ENCODE results near the gene SLC26A2. TPM values are rescaled to one million over a fixed set of nuclear protein-coding genes. Genes with fewer than 3 reads are reported as not detected.

SLC26A2 gene
- total and polyA plus RNA-seq, 10 of the 15 experiments (the other 5 are each of a cell fraction or from before 2014, with no cell fraction given), result 1.7 to 6.4 (median 4.2) TPM

DNA sequence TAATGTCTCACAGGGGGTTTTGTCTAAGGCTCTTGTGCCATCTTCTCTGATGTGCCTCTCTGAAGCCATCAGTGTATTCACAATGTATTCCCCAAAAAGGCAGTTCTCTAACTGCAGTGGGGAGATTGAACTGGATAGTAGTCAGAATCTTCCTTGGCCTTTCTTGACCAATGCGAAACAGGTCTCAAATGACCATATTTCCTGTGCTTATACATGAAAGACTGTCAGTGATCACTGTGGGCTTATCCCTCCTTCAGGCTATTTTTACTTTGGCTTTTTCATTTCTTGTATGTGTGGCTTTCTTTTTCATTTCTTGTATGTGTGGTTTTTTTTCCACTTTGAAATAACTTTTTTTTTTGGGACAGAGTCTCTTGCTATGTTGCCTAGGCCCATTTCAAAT, 59.7 kb downstream of the SLC26A2 start:
- ATAC-seq (no peak), FAIRE-seq (no peak), DNase-seq (ENCODE audit: low read depth, low spot score) (no peak)
- 93% methylated on average over 1 of the region's 1 CpG for WGBS (ENCODE audit: insufficient coverage, insufficient replicate concordance, low lambda C conversion rate, missing lambda C conversion rate)
- Histone ChIP-seq H3K9me3 (replicated peaks; ENCODE audit: control insufficient read depth, insufficient read depth, low read length) (peaks cover 5% of the 10 kb centered on the region; the same call in 2 of the 3 replicates), H3K27me3 (replicated peaks in 1 of 2; ENCODE audit: control insufficient read depth in 2 of 2, insufficient read depth in 2 of 2, low read length in 1 of 2) (no peaks in the 10 kb centered on the region), H3K27ac (ENCODE audit: control insufficient read depth, insufficient read depth) (no peak overlapping the region), H3K36me3 (ENCODE audit: control insufficient read depth in 2 of 2, insufficient read depth in 2 of 2, low read length in 1 of 2) (peaks cover 15 to 24% of the 10 kb centered on the region in 2 experiments; a peak in 3 of 4 replicates), H3K9ac (ENCODE audit: control insufficient read depth, insufficient read depth, low read length) (no peak overlapping the region), H3K79me2 (ENCODE audit: control insufficient read depth, insufficient read depth, low read length) (no peaks in the 10 kb centered on the region), H3K4me3 (no peak overlapping the region), H2AFZ (ENCODE audit: control insufficient read depth, low read depth, low read length) (no peak overlapping the region), H3K4me2 (ENCODE audit: control insufficient read depth, insufficient read depth) (no peak overlapping the region), H4K20me1 (ENCODE audit: control insufficient read depth, insufficient read depth) (no peaks in the 10 kb centered on the region), H3K4me1 (ENCODE audit: control insufficient read depth, insufficient read depth, low read length) (no peaks in the 10 kb centered on the region)
- intact Hi-C loops (cut with micrococcal nuclease; ENCODE audit: unreplicated experiment), result no loop called here
- ChIA-PET POLR2A (no interaction called here), CTCF (interaction anchor here (1.4 kb wide), 1 partner anchor 9 kb away, joined by 5 read pairs; no protein-coding TSS in a partner anchor), RAD21 (ENCODE audit: unreplicated experiment) (no interaction called here), SMC1A (ENCODE audit: uncharacterized antibody, unreplicated experiment) (interaction anchor here (1.2 to 2.9 kb wide), 2 partner anchors 11 to 108 kb away, joined by 3 to 8 read pairs; no protein-coding TSS in a partner anchor)
- BruUV-seq (replicated peaks), result no TSS peak
- TF ChIP-seq RUNX3 (IDR thresholded peaks at IDR 0.05; ENCODE audit: low read length) (peak; percentile 38; the same call in 1 of the 2 replicates), SRF (IDR thresholded peaks at IDR 0.05; ENCODE audit: low read depth in 2 of 2, low read length in 2 of 2) (no peak)
- in situ Hi-C loops (cut with MboI), result no loop called here

- ATAC-seq (no peak), DNase-seq (ENCODE audit: low read depth, low spot score) (no peak), FAIRE-seq (no peak)
- in situ Hi-C loops (cut with MboI), result no loop called here
- BruUV-seq (replicated peaks), result TSS peak; percentile 10
- ChIA-PET CTCF (interaction anchor here (0.6 to 2.2 kb wide), 9 partner anchors 8 to 236 kb away, joined by 3 to 8 read pairs (median 3); no protein-coding TSS in a partner anchor), SMC1A (ENCODE audit: uncharacterized antibody, unreplicated experiment) (interaction anchor here (1.0 to 2.9 kb wide), 4 partner anchors 9 to 106 kb away, joined by 3 to 11 read pairs (median 6); no protein-coding TSS in a partner anchor), RAD21 (ENCODE audit: unreplicated experiment) (no interaction called here), POLR2A (interaction anchor here (0.9 kb wide), 1 partner anchor 10 kb away, joined by 3 read pairs; no protein-coding TSS in a partner anchor)
- Histone ChIP-seq H3K9ac (ENCODE audit: control insufficient read depth, insufficient read depth, low read length) (no peak overlapping the region), H3K4me1 (ENCODE audit: control insufficient read depth, insufficient read depth, low read length) (no peaks in the 10 kb centered on the region), H3K27ac (ENCODE audit: control insufficient read depth, insufficient read depth) (no peak overlapping the region), H2AFZ (ENCODE audit: control insufficient read depth, low read depth, low read length) (no peak overlapping the region), H3K79me2 (ENCODE audit: control insufficient read depth, insufficient read depth, low read length) (no peaks in the 10 kb centered on the region), H3K4me2 (ENCODE audit: control insufficient read depth, insufficient read depth) (no peak overlapping the region), H3K27me3 (replicated peaks in 1 of 2; ENCODE audit: control insufficient read depth in 2 of 2, insufficient read depth in 2 of 2, low read length in 1 of 2) (no peaks in the 10 kb centered on the region), H3K9me3 (replicated peaks; ENCODE audit: control insufficient read depth, insufficient read depth, low read length) (no peaks in the 10 kb centered on the region), H3K4me3 (no peak overlapping the region), H4K20me1 (ENCODE audit: control insufficient read depth, insufficient read depth) (no peaks in the 10 kb centered on the region), H3K36me3 (ENCODE audit: control insufficient read depth in 2 of 2, insufficient read depth in 2 of 2, low read length in 1 of 2) (peaks cover 10 to 21% of the 10 kb centered on the region in 2 experiments; a peak in 3 of 4 replicates)
- intact Hi-C loops (cut with micrococcal nuclease; ENCODE audit: unreplicated experiment), result no loop called here
- 97% methylated on average over 13 of the region's 13 CpGs for WGBS (ENCODE audit: insufficient coverage, insufficient replicate concordance, low lambda C conversion rate, missing lambda C conversion rate)
- TF ChIP-seq POLR2AphosphoS2 (IDR thresholded peaks at IDR 0.05; ENCODE audit: low read depth, low read length) (no peak), SIN3A (IDR thresholded peaks at IDR 0.05; ENCODE audit: low read depth, low read length) (no peak), CHD4 (IDR thresholded peaks at IDR 0.05) (no peak), ZBTB11 (CRISPR knock-in tag; IDR thresholded peaks at IDR 0.05) (no peak), IRF4 (IDR thresholded peaks at IDR 0.05; ENCODE audit: low read depth, low read length) (no peak), CHD2 (IDR thresholded peaks at IDR 0.05; ENCODE audit: borderline replicate concordance, low read depth, low read length) (no peak), SKIL (IDR thresholded peaks at IDR 0.05; ENCODE audit: low read depth, poor library complexity, severe bottlenecking) (no peak), FOXM1 (IDR thresholded peaks at IDR 0.05; ENCODE audit: low read depth, low read length) (no peak), SMAD1 (IDR thresholded peaks at IDR 0.05; ENCODE audit: low read depth, partially characterized antibody) (no peak), LARP7 (IDR thresholded peaks at IDR 0.05) (no peak)
These were observed 61.1 kb downstream of the SLC26A2 start for GRCh38 chr5:150021491-150022157.
